Measurements from ENCODE around the gene THAP12.

Gene THAP12

GRCh38 chr11:76339221-76339620 lies 41.7 kb downstream of the THAP12 start:
- Histone ChIP-seq H3K4me3 (replicated peaks; ENCODE audit: low read depth, low read length) (no peak overlapping the region), H3K36me3 (ENCODE audit: control insufficient read depth, insufficient read depth, low read length) (no peaks in the 10 kb centered on the region), H3K27me3 (replicated peaks; ENCODE audit: control insufficient read depth, insufficient read depth, low read length) (no peaks in the 10 kb centered on the region)
- DNase-seq (ENCODE audit: extremely low read depth, insufficient read length): no peak
- no peak for TF ChIP-seq CTCF (IDR thresholded peaks at IDR 0.05; ENCODE audit: insufficient read depth, low read length, poor library complexity, severe bottlenecking)

GRCh38 chr11:76337923-76338322 lies 43.0 kb downstream of the THAP12 start:
- Histone ChIP-seq H3K27me3 (replicated peaks; ENCODE audit: control insufficient read depth, insufficient read depth, low read length) (no peaks in the 10 kb centered on the region), H3K4me3 (replicated peaks; ENCODE audit: low read depth, low read length) (no peak overlapping the region), H3K36me3 (ENCODE audit: control insufficient read depth, insufficient read depth, low read length) (no peaks in the 10 kb centered on the region)
- DNase-seq (ENCODE audit: extremely low read depth, insufficient read length): no peak
- TF ChIP-seq CTCF (IDR thresholded peaks at IDR 0.05; ENCODE audit: insufficient read depth, low read length, poor library complexity, severe bottlenecking): no peak

DNA sequence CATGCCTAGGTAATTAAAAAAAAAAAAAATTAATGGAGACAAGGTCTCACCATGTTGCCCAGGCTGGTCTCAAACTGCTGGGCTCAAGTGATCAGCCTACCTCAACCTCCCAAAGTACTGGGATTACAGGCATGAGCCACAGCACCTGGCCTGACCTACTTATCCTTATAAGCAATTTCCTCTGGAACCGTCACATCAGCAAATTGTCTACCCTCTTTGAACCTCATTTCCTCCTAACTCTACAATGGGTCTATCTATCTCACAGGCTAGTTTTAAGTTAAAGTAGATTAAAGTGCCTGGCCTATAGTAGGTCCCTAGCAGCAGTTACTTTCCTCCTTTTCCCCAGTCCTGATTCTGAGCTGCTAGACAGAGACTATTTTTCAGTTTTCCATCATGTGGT lies 43.5 kb downstream of the THAP12 start:
- no peaks in the 10 kb centered on the region for H3K36me3 ChIP-seq (ENCODE audit: control insufficient read depth, insufficient read depth, low read length)
- DNase-seq (ENCODE audit: extremely low read depth, insufficient read length): no peak
- H3K27me3 ChIP-seq (replicated peaks; ENCODE audit: control insufficient read depth, insufficient read depth, low read length): no peaks in the 10 kb centered on the region
- H3K4me3 ChIP-seq (replicated peaks; ENCODE audit: low read depth, low read length): no peak overlapping the region
- no peak for TF ChIP-seq CTCF (IDR thresholded peaks at IDR 0.05; ENCODE audit: insufficient read depth, low read length, poor library complexity, severe bottlenecking)

DNA sequence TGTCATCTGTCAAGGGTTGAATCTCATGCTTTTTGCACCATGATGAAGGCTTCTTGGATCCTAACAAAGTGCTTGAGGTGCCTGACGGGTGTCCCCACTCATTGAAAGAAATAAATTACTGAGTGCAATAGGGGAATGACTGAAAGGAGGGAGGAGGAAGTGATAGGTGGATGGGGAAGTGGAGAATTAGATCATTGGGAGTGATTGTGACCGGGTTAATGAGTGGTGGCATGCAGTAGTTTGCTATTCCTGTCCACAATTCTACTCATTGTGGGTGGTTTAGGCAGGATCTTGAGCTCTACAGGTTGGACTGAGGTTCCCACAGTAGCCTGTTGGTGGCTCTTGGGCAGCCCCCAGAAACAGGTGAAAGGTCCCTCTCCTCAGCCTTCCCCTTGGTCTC lies 44.3 kb downstream of the THAP12 start:
- H3K27me3 ChIP-seq (replicated peaks; ENCODE audit: control insufficient read depth, insufficient read depth, low read length): no peaks in the 10 kb centered on the region
- no peak for DNase-seq (ENCODE audit: extremely low read depth, insufficient read length)
- no peak for TF ChIP-seq CTCF (IDR thresholded peaks at IDR 0.05; ENCODE audit: insufficient read depth, low read length, poor library complexity, severe bottlenecking)
- H3K4me3 ChIP-seq (replicated peaks; ENCODE audit: low read depth, low read length): no peak overlapping the region
- H3K36me3 ChIP-seq (ENCODE audit: control insufficient read depth, insufficient read depth, low read length): no peaks in the 10 kb centered on the region

DNA sequence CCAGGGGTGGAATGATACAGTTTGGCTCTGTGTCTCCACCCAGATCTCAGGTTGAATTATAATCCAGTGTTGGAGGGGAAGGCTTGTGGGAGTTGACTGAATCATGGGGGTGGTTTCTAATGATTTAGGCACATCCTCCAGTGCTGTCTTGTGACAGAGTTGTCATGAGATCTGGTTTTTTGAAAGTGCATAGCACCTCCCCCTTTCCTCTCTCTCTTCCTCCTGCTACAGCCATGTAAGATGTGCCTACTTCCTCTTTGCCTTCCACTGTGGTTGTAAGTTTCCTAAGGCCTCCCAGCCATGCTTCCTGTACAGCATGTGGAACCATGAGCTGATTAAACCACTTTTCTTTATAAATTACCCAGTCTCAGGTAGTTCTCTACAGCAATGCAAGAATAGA lies 45.1 kb downstream of the THAP12 start:
- Histone ChIP-seq H3K4me3 (replicated peaks; ENCODE audit: low read depth, low read length) (no peak overlapping the region), H3K27me3 (replicated peaks; ENCODE audit: control insufficient read depth, insufficient read depth, low read length) (no peaks in the 10 kb centered on the region), H3K36me3 (ENCODE audit: control insufficient read depth, insufficient read depth, low read length) (no peaks in the 10 kb centered on the region)
- no peak for TF ChIP-seq CTCF (IDR thresholded peaks at IDR 0.05; ENCODE audit: insufficient read depth, low read length, poor library complexity, severe bottlenecking)
- DNase-seq (ENCODE audit: extremely low read depth, insufficient read length): no peak

- TF ChIP-seq CTCF (IDR thresholded peaks at IDR 0.05; ENCODE audit: insufficient read depth, low read length, poor library complexity, severe bottlenecking): no peak
- Histone ChIP-seq H3K36me3 (ENCODE audit: control insufficient read depth, insufficient read depth, low read length) (no peaks in the 10 kb centered on the region), H3K27me3 (replicated peaks; ENCODE audit: control insufficient read depth, insufficient read depth, low read length) (no peaks in the 10 kb centered on the region; the same call in 1 of the 2 replicates), H3K4me3 (replicated peaks; ENCODE audit: low read depth, low read length) (no peak overlapping the region)
- no peak for DNase-seq (ENCODE audit: extremely low read depth, insufficient read length)
These were observed 46.0 kb downstream of the THAP12 start for GRCh38 chr11:76334826-76335389.
